Measurements from ENCODE around the gene SELENOW.

SELENOW gene

DNA sequence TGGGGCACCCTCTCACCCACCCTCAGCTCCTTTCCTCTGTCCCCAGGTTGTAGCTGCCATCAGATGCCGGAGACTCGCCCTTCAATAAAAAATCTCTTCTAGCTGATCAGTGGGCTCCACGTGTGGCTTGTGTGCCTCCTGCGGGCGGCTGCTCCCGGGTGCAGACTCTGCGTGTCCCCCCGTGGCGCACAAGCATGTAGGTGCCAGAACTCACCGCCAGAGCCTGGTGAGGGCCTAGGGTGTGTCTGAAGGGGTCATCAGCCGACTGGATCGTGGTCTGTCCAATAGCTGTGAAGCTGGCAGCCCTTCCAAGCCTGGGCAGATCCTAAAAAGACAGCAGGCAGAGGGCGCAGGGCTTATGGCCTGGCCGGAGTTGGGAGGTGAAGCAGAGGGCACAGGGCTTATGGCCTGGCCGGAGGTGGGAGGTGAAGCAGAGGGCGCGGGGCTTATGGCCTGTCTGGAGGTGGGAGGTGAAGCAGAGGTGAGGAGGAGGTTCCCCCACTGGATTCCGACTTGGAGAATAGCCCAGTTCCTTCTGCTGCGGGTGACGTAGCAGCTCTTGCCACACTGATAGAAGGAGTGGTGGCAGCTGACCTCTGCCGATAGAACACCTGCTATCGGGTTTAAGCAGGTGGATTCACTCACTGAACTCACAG is 21.4 kb upstream of the SELENOW start:
- TF ChIP-seq, protein P1, sequence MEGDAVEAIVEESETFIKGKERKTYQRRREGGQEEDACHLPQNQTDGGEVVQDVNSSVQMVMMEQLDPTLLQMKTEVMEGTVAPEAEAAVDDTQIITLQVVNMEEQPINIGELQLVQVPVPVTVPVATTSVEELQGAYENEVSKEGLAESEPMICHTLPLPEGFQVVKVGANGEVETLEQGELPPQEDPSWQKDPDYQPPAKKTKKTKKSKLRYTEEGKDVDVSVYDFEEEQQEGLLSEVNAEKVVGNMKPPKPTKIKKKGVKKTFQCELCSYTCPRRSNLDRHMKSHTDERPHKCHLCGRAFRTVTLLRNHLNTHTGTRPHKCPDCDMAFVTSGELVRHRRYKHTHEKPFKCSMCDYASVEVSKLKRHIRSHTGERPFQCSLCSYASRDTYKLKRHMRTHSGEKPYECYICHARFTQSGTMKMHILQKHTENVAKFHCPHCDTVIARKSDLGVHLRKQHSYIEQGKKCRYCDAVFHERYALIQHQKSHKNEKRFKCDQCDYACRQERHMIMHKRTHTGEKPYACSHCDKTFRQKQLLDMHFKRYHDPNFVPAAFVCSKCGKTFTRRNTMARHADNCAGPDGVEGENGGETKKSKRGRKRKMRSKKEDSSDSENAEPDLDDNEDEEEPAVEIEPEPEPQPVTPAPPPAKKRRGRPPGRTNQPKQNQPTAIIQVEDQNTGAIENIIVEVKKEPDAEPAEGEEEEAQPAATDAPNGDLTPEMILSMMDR (conservative IDR thresholded peaks at IDR 0.05; ENCODE audit: control insufficient read depth, insufficient read depth, low read depth, low read length), result no peak
- no peak overlapping the region for H3K4me3 ChIP-seq (ENCODE audit: control insufficient read depth, low read depth, low read length)
- DNase-seq (ENCODE audit: low read depth), result no peak

DNA sequence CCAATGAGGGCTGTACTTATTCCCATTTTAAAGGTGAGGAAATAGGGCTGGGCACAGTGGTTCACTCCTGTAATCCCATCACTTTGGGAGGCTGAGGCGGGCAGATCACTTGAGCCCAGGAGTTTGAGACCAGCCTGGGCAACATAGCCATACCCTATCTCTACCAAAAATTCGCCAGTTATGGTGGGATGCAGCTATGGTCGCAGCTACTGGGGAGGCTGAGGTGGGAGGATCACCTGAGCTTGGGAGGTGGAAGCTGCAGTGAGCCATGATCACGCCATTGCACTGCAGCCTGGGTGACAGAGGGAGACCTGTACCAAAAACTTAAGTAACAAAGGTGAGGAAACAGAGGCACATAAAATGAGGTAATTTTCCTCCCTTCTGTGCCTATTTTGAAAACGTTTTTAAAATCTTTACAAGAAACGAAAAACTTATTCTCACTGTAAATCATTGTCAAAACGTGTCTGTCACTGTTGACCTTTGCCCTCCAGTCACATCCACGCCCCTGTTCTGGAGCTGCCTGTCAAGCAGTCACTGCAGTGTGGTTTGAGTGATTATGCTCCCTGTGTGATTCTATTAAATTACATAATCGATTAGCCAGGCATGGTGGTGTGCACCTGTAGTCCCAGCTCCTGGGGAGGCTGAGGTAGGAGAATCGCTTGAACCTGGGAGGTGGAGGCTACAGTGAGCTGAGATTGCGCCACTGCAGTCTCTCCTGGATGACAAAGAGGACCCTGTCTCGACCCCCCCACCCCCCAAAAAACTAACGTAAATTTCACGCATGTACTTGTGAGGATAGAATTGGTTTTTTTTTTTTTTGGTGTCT is 20.7 kb upstream of the SELENOW start:
- TF ChIP-seq, protein P1 (conservative IDR thresholded peaks at IDR 0.05; ENCODE audit: control insufficient read depth, insufficient read depth, low read depth, low read length), result no peak
- no peak overlapping the region for H3K4me3 ChIP-seq (ENCODE audit: control insufficient read depth, low read depth, low read length)
- no peak for DNase-seq (ENCODE audit: low read depth)

DNA sequence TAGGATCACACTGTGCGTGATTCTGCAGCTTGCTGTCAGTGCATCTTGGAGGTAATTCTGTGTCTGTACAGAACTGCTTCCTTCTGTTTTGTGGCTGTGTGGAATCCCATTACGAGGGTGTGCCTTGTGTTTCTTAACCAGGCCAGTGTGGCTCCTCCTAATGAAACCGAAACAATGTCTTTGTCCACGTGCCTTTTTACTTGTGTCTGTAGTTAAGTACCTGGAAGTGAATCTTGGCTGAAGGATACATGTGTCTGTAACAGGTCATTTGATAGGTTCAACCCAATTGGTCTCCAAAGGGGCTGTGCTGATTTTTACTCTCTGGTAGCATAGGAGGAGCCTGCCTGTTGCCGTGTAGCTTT is 20.1 kb upstream of the SELENOW start:
- TF ChIP-seq, protein P1 (conservative IDR thresholded peaks at IDR 0.05; ENCODE audit: control insufficient read depth, insufficient read depth, low read depth, low read length), result no peak
- DNase-seq (ENCODE audit: low read depth), result no peak
- H3K4me3 ChIP-seq (ENCODE audit: control insufficient read depth, low read depth, low read length), result no peak overlapping the region

DNA sequence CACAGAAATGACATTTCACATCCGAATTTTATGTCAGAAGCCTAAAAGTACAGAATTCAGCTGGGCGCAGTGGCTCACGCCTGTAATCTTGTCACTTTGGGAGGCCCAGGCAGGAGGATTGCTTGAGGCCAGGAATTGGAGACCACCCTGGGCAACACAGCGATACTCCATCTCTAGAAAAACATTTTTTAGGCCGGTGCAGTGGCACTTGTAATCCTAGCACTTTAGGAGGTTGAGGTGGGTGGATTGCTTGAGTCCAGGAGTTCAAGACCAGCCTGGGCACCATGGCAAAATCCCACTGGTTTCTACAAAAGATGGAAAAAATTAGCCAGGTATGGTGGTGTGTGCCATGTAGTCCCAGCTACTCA is 17.9 kb upstream of the SELENOW start:
- DNase-seq (ENCODE audit: low read depth), result no peak
- H3K4me3 ChIP-seq (ENCODE audit: control insufficient read depth, low read depth, low read length), result no peak overlapping the region
- TF ChIP-seq, protein P1 (conservative IDR thresholded peaks at IDR 0.05; ENCODE audit: control insufficient read depth, insufficient read depth, low read depth, low read length), result no peak

DNA sequence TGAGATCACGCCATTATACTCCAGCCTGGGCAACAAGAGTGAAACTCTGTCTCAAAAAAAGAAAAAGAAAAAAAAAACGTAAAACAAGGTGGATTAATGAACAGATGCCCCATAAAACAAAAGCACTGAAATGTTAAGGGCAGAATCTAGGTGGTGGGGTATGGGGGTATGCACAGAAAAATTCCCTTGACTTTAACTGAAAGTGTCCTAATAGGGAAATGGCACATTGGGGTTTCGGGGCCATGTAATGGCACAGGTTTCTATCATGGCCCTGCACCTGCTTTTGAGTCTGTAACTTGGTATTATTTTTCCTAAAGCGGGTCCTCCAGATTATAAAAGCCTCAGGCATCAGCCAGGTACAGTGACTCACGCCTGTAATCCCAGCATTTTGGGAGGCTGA is 16.9 kb upstream of the SELENOW start:
- DNase-seq (ENCODE audit: low read depth), result no peak
- TF ChIP-seq, protein P1 (conservative IDR thresholded peaks at IDR 0.05; ENCODE audit: control insufficient read depth, insufficient read depth, low read depth, low read length), result no peak
- H3K4me3 ChIP-seq (ENCODE audit: control insufficient read depth, low read depth, low read length), result no peak overlapping the region

DNA sequence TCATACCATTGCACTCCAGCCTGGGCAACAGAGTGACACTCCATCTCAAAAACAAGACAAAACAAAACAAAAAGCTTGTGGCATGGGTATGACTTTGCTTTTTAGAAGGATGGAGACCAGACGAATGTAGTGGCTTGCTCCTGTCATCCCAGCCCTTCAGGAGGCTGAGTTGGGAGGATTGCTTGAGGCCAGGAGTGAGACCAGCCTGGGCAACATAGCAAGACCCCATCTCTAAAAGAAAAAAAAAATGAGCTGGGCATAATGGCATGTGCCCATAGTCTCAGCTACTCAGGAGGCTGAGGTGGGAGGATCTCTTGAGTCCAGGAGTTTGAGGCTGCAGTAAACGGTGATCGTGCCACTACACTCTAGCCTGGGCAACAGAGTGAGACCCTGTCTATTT is 16.4 kb upstream of the SELENOW start:
- DNase-seq (ENCODE audit: low read depth), result no peak
- no peak overlapping the region for H3K4me3 ChIP-seq (ENCODE audit: control insufficient read depth, low read depth, low read length)
- TF ChIP-seq, protein P1 (conservative IDR thresholded peaks at IDR 0.05; ENCODE audit: control insufficient read depth, insufficient read depth, low read depth, low read length), result no peak

Data from fibroblast of mammary gland (primary cell).